ENCODE measurements around the gene GRID1. TPM values are rescaled to one million over a fixed set of nuclear protein-coding genes. Genes with fewer than 3 reads are reported as not detected.

Gene GRID1
- total RNA-seq, 1 donor from 2014 or later, result 9.2 TPM

DNA sequence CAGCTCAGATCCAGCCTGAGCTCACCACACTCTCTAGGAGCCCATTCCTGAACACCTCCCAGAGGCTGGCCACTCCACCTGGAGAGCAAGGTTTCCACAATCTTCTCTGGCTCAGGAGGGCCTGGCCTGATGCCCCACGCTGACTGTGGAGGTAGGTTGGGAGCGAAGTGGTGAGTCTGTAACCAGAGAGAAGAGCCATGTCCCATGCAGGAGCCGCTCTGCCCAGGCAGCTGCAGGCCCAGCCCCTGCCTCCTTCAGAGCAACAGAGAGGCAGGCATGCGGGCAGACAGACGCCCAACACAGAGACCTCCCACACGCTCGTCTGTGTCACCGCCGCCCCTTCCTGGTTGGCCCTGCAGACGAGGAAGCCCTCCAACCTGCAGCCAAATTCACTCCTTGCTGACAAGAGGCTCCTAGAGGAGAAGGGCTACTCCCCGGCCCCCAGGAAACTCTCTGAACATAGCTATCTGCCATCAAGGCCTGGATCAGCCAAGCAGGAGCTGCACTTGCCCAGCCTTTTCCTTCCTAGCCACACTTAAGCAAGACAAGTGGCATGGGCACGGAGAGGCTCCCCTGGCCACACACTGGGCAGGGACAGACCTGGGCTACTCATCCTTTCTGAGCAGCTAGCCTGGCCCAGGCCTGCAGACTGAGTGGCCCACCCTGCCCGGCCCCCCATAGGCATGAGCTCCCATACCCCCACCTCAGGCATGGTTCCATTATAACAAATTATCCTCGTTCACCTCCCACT is 101.9 kb downstream of the GRID1 start:
- DNase-seq (ENCODE audit: extremely low spot score, unreplicated experiment), result peak; percentile 55
- TF ChIP-seq, protein P1, sequence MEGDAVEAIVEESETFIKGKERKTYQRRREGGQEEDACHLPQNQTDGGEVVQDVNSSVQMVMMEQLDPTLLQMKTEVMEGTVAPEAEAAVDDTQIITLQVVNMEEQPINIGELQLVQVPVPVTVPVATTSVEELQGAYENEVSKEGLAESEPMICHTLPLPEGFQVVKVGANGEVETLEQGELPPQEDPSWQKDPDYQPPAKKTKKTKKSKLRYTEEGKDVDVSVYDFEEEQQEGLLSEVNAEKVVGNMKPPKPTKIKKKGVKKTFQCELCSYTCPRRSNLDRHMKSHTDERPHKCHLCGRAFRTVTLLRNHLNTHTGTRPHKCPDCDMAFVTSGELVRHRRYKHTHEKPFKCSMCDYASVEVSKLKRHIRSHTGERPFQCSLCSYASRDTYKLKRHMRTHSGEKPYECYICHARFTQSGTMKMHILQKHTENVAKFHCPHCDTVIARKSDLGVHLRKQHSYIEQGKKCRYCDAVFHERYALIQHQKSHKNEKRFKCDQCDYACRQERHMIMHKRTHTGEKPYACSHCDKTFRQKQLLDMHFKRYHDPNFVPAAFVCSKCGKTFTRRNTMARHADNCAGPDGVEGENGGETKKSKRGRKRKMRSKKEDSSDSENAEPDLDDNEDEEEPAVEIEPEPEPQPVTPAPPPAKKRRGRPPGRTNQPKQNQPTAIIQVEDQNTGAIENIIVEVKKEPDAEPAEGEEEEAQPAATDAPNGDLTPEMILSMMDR (conservative IDR thresholded peaks at IDR 0.05), result no peak

DNA sequence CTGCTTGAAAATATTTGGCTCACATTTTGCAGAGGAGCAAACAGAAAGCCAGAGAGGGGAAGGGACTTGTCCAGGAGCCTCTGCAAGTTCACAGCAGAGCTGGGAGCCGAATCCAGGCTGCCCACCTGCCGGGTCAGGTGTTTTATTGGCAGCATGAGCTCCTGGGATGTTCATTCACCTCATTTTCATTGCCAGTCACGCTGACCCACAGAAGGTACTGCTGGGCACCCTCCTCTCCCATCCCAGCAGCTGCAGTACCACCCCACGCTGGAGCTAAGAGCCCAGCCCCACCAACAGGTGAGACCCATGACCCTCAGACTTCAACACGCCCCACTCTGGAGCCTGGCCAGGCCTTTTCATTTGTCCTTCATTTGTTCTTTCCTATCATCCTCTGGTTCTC is 102.7 kb downstream of the GRID1 start:
- H3K27ac Mint-ChIP-seq, result no peak overlapping the region
- no peaks in the 10 kb centered on the region for H3K36me3 Mint-ChIP-seq
- peak; percentile 16 for DNase-seq (ENCODE audit: extremely low spot score, unreplicated experiment)
- H3K9me3 Mint-ChIP-seq, result no peaks in the 10 kb centered on the region
- no peak overlapping the region for H3K4me3 Mint-ChIP-seq
- peaks cover 40% of the 10 kb centered on the region for H3K27me3 Mint-ChIP-seq
- peaks cover 18% of the 10 kb centered on the region for H3K4me1 Mint-ChIP-seq (ENCODE audit: unreplicated experiment)
- TF ChIP-seq, protein P1 (conservative IDR thresholded peaks at IDR 0.05), result no peak

More for the DNA sequence above, 101.9 kb downstream of the GRID1 start:
- no peaks in the 10 kb centered on the region for H3K36me3 Mint-ChIP-seq
- peaks cover 14% of the 10 kb centered on the region for H3K4me1 Mint-ChIP-seq (ENCODE audit: unreplicated experiment)
- no peak overlapping the region for H3K4me3 Mint-ChIP-seq
- peaks cover 42% of the 10 kb centered on the region for H3K27me3 Mint-ChIP-seq
- H3K9me3 Mint-ChIP-seq, result no peaks in the 10 kb centered on the region
- no peak overlapping the region for H3K27ac Mint-ChIP-seq

DNA sequence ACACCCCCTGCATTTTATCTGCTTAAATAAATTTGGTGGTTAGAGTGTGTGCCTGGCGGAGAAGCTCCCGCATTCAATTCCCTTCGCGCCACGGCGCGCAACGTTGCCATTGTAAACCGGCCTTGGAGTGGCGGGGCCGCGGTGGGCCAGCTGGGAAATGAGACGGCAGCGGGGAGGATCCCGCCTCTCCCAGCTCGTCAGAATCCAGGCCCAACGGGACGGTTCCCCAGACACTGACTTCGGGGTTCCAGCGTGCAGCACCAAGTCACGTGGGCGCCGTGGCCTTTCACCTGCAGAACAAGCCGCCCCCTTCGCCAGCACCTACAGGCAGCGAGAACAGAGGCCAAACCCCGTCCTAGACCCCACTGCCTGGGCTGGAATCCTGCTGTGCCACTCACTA is 103.4 kb downstream of the GRID1 start:
- Mint-ChIP-seq H3K36me3 (no peaks in the 10 kb centered on the region), H3K27ac (no peak overlapping the region), H3K4me1 (ENCODE audit: unreplicated experiment) (peaks cover 23% of the 10 kb centered on the region), H3K27me3 (peaks cover 44% of the 10 kb centered on the region), H3K4me3 (no peak overlapping the region), H3K9me3 (no peaks in the 10 kb centered on the region)
- TF ChIP-seq, protein P1 (conservative IDR thresholded peaks at IDR 0.05), result no peak
- peak; percentile 62 for DNase-seq (ENCODE audit: extremely low spot score, unreplicated experiment)

DNA sequence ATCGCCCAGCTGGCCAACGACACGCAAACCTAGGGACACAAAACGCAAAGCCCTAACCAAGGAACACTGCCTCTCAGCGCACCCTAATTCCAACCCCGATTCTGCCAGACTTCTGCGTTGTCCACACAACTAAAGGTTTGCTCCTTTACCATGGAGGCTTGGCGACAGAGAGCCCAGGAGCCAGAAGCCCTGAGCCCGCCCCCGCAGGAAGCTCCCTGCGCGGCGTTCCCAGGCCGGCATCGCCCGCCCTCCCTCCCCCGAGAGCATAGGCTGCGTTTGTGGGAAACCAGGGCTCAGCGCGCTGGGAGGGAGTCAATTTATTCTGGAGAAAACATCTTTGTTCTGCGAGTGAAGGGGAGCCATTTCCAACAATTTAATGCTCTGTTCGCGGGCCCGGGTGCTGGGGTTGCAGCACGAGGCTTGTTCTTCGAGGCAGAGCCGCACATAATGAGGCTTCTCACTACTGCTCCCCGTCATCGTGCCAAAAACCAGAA is 103.9 kb downstream of the GRID1 start:
- Mint-ChIP-seq H3K27me3 (peaks cover 42% of the 10 kb centered on the region), H3K36me3 (no peaks in the 10 kb centered on the region), H3K27ac (no peak overlapping the region), H3K9me3 (no peaks in the 10 kb centered on the region), H3K4me1 (ENCODE audit: unreplicated experiment) (peaks cover 23% of the 10 kb centered on the region), H3K4me3 (no peak overlapping the region)
- peak; percentile 37 for DNase-seq (ENCODE audit: extremely low spot score, unreplicated experiment)
- TF ChIP-seq, protein P1 (conservative IDR thresholded peaks at IDR 0.05), result no peak

DNA sequence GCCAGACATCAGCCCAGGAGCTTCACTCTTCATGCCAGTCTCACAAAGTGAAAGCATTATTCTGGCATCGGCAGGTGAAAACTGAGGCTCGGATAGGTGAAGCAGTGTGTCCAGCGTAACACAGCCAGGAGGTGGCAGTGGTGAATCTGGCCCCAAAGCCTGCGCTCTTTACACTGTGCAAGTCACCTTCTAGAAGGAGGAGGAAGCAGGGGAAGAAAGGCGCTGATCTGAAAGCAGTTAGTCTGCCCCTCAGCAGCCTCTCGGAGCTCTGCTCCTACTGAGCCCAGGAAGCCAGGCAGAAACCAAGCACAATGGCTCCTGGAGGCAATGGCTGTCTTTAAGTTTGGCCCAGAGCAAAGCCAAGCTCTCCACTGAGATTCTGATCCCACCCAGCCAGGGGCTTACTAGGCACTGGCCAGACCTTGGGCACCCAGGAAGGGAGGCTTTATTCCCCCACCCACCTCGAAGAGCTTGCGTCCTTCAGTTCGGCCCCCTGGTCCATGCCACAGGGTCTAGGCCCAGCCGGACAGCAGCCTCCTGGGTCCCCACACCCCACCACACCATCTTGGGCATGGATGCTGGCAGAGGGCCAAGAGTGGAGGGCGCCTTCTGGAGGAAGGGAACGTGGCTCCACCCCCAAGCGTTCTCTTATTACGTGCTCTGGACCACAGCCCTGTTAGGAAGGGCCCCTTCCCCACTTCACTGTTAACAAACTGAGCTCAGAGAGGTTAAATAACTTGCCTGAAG is 104.5 kb downstream of the GRID1 start:
- Mint-ChIP-seq H3K27me3 (peaks cover 39% of the 10 kb centered on the region), H3K9me3 (peaks cover 4% of the 10 kb centered on the region), H3K27ac (no peak overlapping the region), H3K4me1 (ENCODE audit: unreplicated experiment) (peaks cover 23% of the 10 kb centered on the region), H3K36me3 (no peaks in the 10 kb centered on the region), H3K4me3 (no peak overlapping the region)
- peak; percentile 56 for DNase-seq (ENCODE audit: extremely low spot score, unreplicated experiment)
- TF ChIP-seq, protein P1 (conservative IDR thresholded peaks at IDR 0.05), result peak; percentile 35

Data from type B pancreatic cell (in vitro differentiated cells).